SK-N-SH (cell line): ENCODE measurements around the gene ISM1. TPM values are rescaled to one million over a fixed set of nuclear protein-coding genes. Genes with fewer than 3 reads are reported as not detected.

Experiments
- CTCF ChIA-PET: fragments of 300-600, 350-600 bp; formaldehyde crosslinking; extraction: SDS; loops from one replicate; lab custom pipeline; 2021; lab: Yijun Ruan, JAX
- POLR2A ChIA-PET: fragments of 350-600 bp; sonication (Branson Sonifier 250); formaldehyde crosslinking; extraction: SDS; loops from one replicate; lab custom pipeline; 2020; ENCODE audit warnings: antibody characterized with exemption, inconsistent platforms; lab: Yijun Ruan, JAX
- DNase-seq: peaks from one replicate; pipeline ENCODE4 v3.0.0; 2012
- H2AFZ ChIP-seq: fragments of 200-600 bp; sonication (generic); 2 replicates; pipeline ENCODE4 v1.8.1; 2016; ENCODE audit warnings: antibody characterized with exemption, mild to moderate bottlenecking, low read depth
- H3F3A ChIP-seq: fragments of 200-600 bp; sonication (generic); replicated peaks from 2 replicates; pipeline ENCODE3; 2016; ENCODE audit warnings: antibody characterized with exemption, mild to moderate bottlenecking; ENCODE audit not compliant: insufficient read depth
- H3K27ac ChIP-seq, 2 experiments: fragments of 200-500 bp in 1 of 2; fragments of 200-600 bp in 1 of 2; sonication (Bioruptor generic) in 1 of 2; sonication (generic), shearing (Covaris generic) in 1 of 2; 2 replicates each; pipeline versions ENCODE4 v1.5.1 to v1.6.1; 2014 to 2016; ENCODE audit warnings: low read depth in 2 of 2, inconsistent platforms in 1 of 2, low read length in 1 of 2, mild to moderate bottlenecking in 1 of 2, mixed read lengths in 1 of 2
- H3K27me3 ChIP-seq: fragments of 200-600 bp; sonication (generic), shearing (Covaris generic); 2 replicates; pipeline ENCODE4 v1.6.1; 2016; ENCODE audit warnings: mixed run types; ENCODE audit not compliant: insufficient read depth
- H3K36me3 ChIP-seq, 2 experiments: fragments of 200-500 bp in 1 of 2; fragments of 200-600 bp in 1 of 2; sonication (Bioruptor generic) in 1 of 2; sonication (generic) in 1 of 2; replicated peaks in 1 of 2; 2 replicates each; pipeline versions ENCODE3 to v1.5.1; 2014 to 2016; ENCODE audit warnings: low read length in 1 of 2, mild to moderate bottlenecking in 1 of 2; ENCODE audit not compliant: insufficient read depth in 2 of 2, control insufficient read depth in 1 of 2
- H3K4me1 ChIP-seq, 2 experiments: fragments of 200-500 bp in 1 of 2; fragments of 200-600 bp in 1 of 2; sonication (Bioruptor generic) in 1 of 2; sonication (generic), shearing (Covaris generic) in 1 of 2; 2 replicates each; pipeline versions ENCODE4 v1.5.1 to v1.6.1; 2014 to 2016; ENCODE audit warnings: low read depth in 1 of 2, low read length in 1 of 2, mixed run types in 1 of 2; ENCODE audit not compliant: insufficient read depth in 2 of 2, control insufficient read depth in 1 of 2
- H3K4me2 ChIP-seq: fragments of 200-600 bp; sonication (generic), shearing (Covaris generic); 2 replicates; pipeline ENCODE4 v1.6.1; 2017; ENCODE audit warnings: mixed run types
- H3K4me3 ChIP-seq, 2 experiments: fragments of 200-500 bp in 1 of 2; fragments of 200-600 bp in 1 of 2; sonication (Bioruptor generic) in 1 of 2; sonication (generic), shearing (Covaris generic) in 1 of 2; 2 replicates each; pipeline versions ENCODE4 v1.5.1 to v1.8.1; 2014 to 2016; ENCODE audit warnings: low read depth in 2 of 2, inconsistent platforms in 1 of 2, low read length in 1 of 2, mild to moderate bottlenecking in 1 of 2, mixed read lengths in 1 of 2, moderate library complexity in 1 of 2
- H3K79me2 ChIP-seq: fragments of 200-600 bp; sonication (generic); 2 replicates; pipeline ENCODE4 v1.8.1; 2017; ENCODE audit warnings: mild to moderate bottlenecking; ENCODE audit not compliant: insufficient read depth
- H3K9ac ChIP-seq: fragments of 200-600 bp; sonication (generic); 2 replicates; pipeline ENCODE4 v1.6.1; 2017; ENCODE audit warnings: mixed run types
- H3K9me2 ChIP-seq: fragments of 200-600 bp; sonication (generic); 2 replicates; pipeline ENCODE4 v1.6.1; 2017; ENCODE audit warnings: mixed run types
- H3K9me3 ChIP-seq: fragments of 200-600 bp; sonication (generic); 2 replicates; pipeline ENCODE4 v1.6.1; 2017; ENCODE audit warnings: mixed run types, mild to moderate bottlenecking, moderate library complexity
- H4K20me1 ChIP-seq: fragments of 200-600 bp; sonication (generic); 2 replicates; pipeline ENCODE4 v1.6.1; 2017; ENCODE audit warnings: mild to moderate bottlenecking, mixed run types; ENCODE audit not compliant: insufficient read depth
- CTCF ChIP-seq: fragments of 200-600 bp; sonication (generic); IDR thresholded peaks from 2 replicates; pipeline ENCODE4 v1.6.1; 2017; ENCODE audit warnings: antibody characterized with exemption, mild to moderate bottlenecking, moderate library complexity
- EP300 ChIP-seq, 2 experiments: IDR thresholded peaks; 2 replicates each; pipeline versions ENCODE4 v1.4.0 to v1.6.1; 2012; ENCODE audit warnings: borderline replicate concordance in 1 of 2, low read depth in 1 of 2, low read length in 1 of 2
- GATA2 ChIP-seq: sonication (generic); formaldehyde crosslinking; IDR thresholded peaks from 2 replicates; pipeline ENCODE4 v1.5.0; 2020; ENCODE audit warnings: mild to moderate bottlenecking, missing genetic modification reagents
- IRF3 ChIP-seq: fragments of 150-350 bp; IDR thresholded peaks from 2 replicates; pipeline ENCODE4 v1.6.1; 2016; ENCODE audit warnings: mild to moderate bottlenecking, low read depth, low read length
- MAX ChIP-seq: IDR thresholded peaks from 2 replicates; pipeline ENCODE4 v1.4.0; 2012; ENCODE audit warnings: low read depth
- MEF2A ChIP-seq: IDR thresholded peaks from 2 replicates; pipeline ENCODE4 v1.4.0; 2012; ENCODE audit warnings: low read depth, borderline replicate concordance
- NRF1 ChIP-seq: IDR thresholded peaks from 2 replicates; pipeline ENCODE4 v1.6.1; 2012; ENCODE audit warnings: low read depth, mild to moderate bottlenecking, low read length
- RCOR1 ChIP-seq: fragments of 150-350 bp; IDR thresholded peaks from 2 replicates; pipeline ENCODE4 v1.6.1; 2017; ENCODE audit warnings: antibody characterized with exemption, low read length
- SIN3A ChIP-seq: IDR thresholded peaks from 2 replicates; pipeline ENCODE4 v1.6.1; 2012; ENCODE audit warnings: low read depth, mild to moderate bottlenecking, low read length, moderate library complexity, borderline replicate concordance
- SMC3 ChIP-seq: IDR thresholded peaks from 2 replicates; pipeline ENCODE4 v1.6.1; 2012; ENCODE audit warnings: low read depth, low read length, improper control_type of control experiment
- TCF12 ChIP-seq: IDR thresholded peaks from 2 replicates; pipeline ENCODE4 v1.4.0; 2012
- USF1 ChIP-seq: IDR thresholded peaks from 2 replicates; pipeline ENCODE4 v1.4.0; 2012; ENCODE audit warnings: low read depth, borderline replicate concordance
- USF2 ChIP-seq: fragments of 150-350 bp; IDR thresholded peaks from 2 replicates; pipeline ENCODE4 v1.6.1; 2017; ENCODE audit warnings: antibody characterized with exemption, low read length, low read depth, borderline replicate concordance
- YY1 ChIP-seq: IDR thresholded peaks from 2 replicates; pipeline ENCODE4 v1.4.0; 2012; ENCODE audit warnings: low read depth, mild to moderate bottlenecking
- WGBS: methylation state at CpG from one replicate; pipeline ENCODE4 v1.1.6; 2017; ENCODE audit warnings: low lambda C conversion rate; 5-methylcytosine and 5-hydroxymethylcytosine counted together
- polyA plus RNA-seq, 3 experiments: library from polyadenylated mRNA; depleted of rRNA; stranded (reverse); fragments of >200 nt; gene quantifications; 2 replicates each; pipeline ENCODE4 v1.2.3, GENCODE V29; 2012

Gene ISM1
- polyA plus RNA-seq, 1 of the 3 experiments (the other 2 are of a cell fraction): not detected

- Histone ChIP-seq H3K27ac (no peak overlapping the region), H3K4me3 (no peak overlapping the region), H3K4me2 (no peak overlapping the region), H4K20me1 (no peaks in the 10 kb centered on the region), H3K9ac (no peak overlapping the region), H3F3A (no peaks in the 10 kb centered on the region), H3K9me3 (no peaks in the 10 kb centered on the region), H3K79me2 (no peaks in the 10 kb centered on the region), H3K9me2 (no peaks in the 10 kb centered on the region), H3K27me3 (no peaks in the 10 kb centered on the region), H2AFZ (no peak overlapping the region), H3K36me3 (no peaks in the 10 kb centered on the region), H3K4me1 (no peaks in the 10 kb centered on the region)
- WGBS: no CpG with 5 or more reads among the region's 1 CpG
- CTCF ChIA-PET: no interaction called here
- POLR2A ChIA-PET: no interaction called here
- DNase-seq: no peak
- no peak for TF ChIP-seq SIN3A
- no peak for TF ChIP-seq EP300 (IDR thresholded peaks at IDR 0.05; ENCODE audit: borderline replicate concordance in 1 of 2, low read depth in 1 of 2, low read length in 1 of 2)
- no peak for TF ChIP-seq TCF12
- no peak for TF ChIP-seq USF2
- TF ChIP-seq CTCF: no peak
- no peak for TF ChIP-seq MEF2A
- no peak for TF ChIP-seq RCOR1
- TF ChIP-seq GATA2: no peak
- TF ChIP-seq MAX: no peak
- TF ChIP-seq SMC3: no peak
- TF ChIP-seq IRF3: no peak
- TF ChIP-seq YY1: no peak
- TF ChIP-seq NRF1: no peak
- no peak for TF ChIP-seq USF1
Observed at GRCh38 chr20:13236990-13237720, 16.1 kb downstream of the ISM1 start.
